ENCODE measurements around the gene CA6.

DNA sequence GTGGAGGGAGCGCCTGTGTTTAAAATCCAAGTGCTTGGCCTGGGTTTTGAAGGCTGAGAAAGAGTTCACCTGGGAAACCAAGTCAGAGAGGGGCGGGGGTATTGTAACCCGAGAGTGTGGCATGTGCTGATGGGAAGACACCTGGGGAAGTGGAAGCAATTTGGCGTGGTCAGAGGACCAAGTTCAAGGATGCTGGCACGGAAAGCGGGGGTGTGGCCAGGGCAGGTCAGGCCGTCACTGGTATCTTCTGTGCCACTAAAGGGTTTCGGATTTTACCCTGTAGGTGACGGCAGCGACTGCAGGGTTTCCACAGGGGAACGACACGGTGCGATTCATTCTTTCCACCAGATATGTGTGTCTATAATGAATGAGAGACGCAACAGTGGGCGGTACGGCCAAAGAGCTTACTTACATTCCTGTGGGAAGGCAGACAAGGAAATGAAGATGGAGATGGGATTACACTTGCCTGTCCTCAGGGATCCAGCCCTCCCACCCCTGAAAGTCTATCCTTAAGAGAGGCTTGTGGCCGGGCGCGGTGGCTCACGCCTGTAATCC is 31.3 kb downstream of the CA6 start:
- TF ChIP-seq, protein P1, sequence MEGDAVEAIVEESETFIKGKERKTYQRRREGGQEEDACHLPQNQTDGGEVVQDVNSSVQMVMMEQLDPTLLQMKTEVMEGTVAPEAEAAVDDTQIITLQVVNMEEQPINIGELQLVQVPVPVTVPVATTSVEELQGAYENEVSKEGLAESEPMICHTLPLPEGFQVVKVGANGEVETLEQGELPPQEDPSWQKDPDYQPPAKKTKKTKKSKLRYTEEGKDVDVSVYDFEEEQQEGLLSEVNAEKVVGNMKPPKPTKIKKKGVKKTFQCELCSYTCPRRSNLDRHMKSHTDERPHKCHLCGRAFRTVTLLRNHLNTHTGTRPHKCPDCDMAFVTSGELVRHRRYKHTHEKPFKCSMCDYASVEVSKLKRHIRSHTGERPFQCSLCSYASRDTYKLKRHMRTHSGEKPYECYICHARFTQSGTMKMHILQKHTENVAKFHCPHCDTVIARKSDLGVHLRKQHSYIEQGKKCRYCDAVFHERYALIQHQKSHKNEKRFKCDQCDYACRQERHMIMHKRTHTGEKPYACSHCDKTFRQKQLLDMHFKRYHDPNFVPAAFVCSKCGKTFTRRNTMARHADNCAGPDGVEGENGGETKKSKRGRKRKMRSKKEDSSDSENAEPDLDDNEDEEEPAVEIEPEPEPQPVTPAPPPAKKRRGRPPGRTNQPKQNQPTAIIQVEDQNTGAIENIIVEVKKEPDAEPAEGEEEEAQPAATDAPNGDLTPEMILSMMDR (IDR thresholded peaks at IDR 0.05; ENCODE audit: borderline replicate concordance, extremely low read depth, low read length, poor library complexity, severe bottlenecking), result no peak
- TF ChIP-seq EZH2 (IDR thresholded peaks at IDR 0.05; ENCODE audit: borderline replicate concordance, low read depth, low read length, severe bottlenecking), result no peak

Data from DND-41 (cell line).